CD14-positive monocyte (primary cell): ENCODE data around the gene BRPF1. TPM values are rescaled to one million over a fixed set of nuclear protein-coding genes. Genes with fewer than 3 reads are reported as not detected.

Experiments
- DNase-seq, 3 donors: peaks; one replicate each; pipeline ENCODE4 v3.0.0-alpha.2; 2011 to 2022
- H2AFZ ChIP-seq: 2 replicates; pipeline ENCODE4 v1.6.0; 2012; ENCODE audit warnings: mild to moderate bottlenecking, low read depth, low read length, inconsistent platforms; ENCODE audit not compliant: insufficient read depth, poor library complexity, severe bottlenecking
- H3K27ac ChIP-seq, 2 donors: 1 replicate in 1 of 2; 2 replicates in 1 of 2; pipeline ENCODE4 v1.5.1; 2012 to 2013; ENCODE audit warnings: low read length in 2 of 2, control low read depth in 1 of 2, inconsistent platforms in 1 of 2, low read depth in 1 of 2, mild to moderate bottlenecking in 1 of 2
- H3K27me3 ChIP-seq, 2 donors: one replicate each; pipeline versions ENCODE4 v1.6.0 to v1.6.1; 2011 to 2013; ENCODE audit warnings: low read length in 2 of 2; ENCODE audit not compliant: control insufficient read depth in 2 of 2, insufficient read depth in 2 of 2
- H3K36me3 ChIP-seq, 2 donors: replicated peaks in 1 of 2; 1 replicate in 1 of 2; 2 replicates in 1 of 2; pipeline versions ENCODE4 v1.5.1 to v1.6.1; 2012 to 2013; ENCODE audit warnings: low read length in 2 of 2, control low read depth in 1 of 2, inconsistent platforms in 1 of 2, mild to moderate bottlenecking in 1 of 2; ENCODE audit not compliant: insufficient read depth in 2 of 2, control insufficient read depth in 1 of 2
- H3K4me1 ChIP-seq, 2 donors: 1 replicate in 1 of 2; 2 replicates in 1 of 2; pipeline versions ENCODE4 v1.5.1 to v1.6.1; 2012 to 2013; ENCODE audit warnings: low read length in 2 of 2, control low read depth in 1 of 2, inconsistent platforms in 1 of 2, mild to moderate bottlenecking in 1 of 2, moderate library complexity in 1 of 2; ENCODE audit not compliant: insufficient read depth in 2 of 2, control insufficient read depth in 1 of 2
- H3K4me2 ChIP-seq: replicated peaks from 2 replicates; pipeline ENCODE3; 2012; ENCODE audit warnings: low read length, moderate library complexity, mild to moderate bottlenecking; ENCODE audit not compliant: poor library complexity, severe bottlenecking; ENCODE audit errors: extremely low read depth
- H3K4me3 ChIP-seq, 3 experiments: fragments of 200-600 bp in 1 of 3; sonication (generic) in 1 of 3; replicated peaks in 1 of 3; 1 replicate in 2 of 3; 2 replicates in 1 of 3; pipeline ENCODE4 v1.5.1; 2011 to 2013; ENCODE audit warnings: low read length in 3 of 3, mild to moderate bottlenecking in 3 of 3, control low read depth in 2 of 3, low read depth in 2 of 3, inconsistent platforms in 1 of 3, moderate library complexity in 1 of 3
- H3K79me2 ChIP-seq: 2 replicates; pipeline ENCODE4 v1.6.0; 2012; ENCODE audit warnings: mild to moderate bottlenecking, control low read depth, inconsistent platforms, low read length, moderate library complexity; ENCODE audit not compliant: insufficient read depth
- H3K9ac ChIP-seq: 2 replicates; pipeline ENCODE4 v1.6.0; 2017; ENCODE audit warnings: low read length, mild to moderate bottlenecking; ENCODE audit not compliant: insufficient read depth, poor library complexity, severe bottlenecking
- H3K9me3 ChIP-seq, 2 donors: replicated peaks in 1 of 2; 1 replicate in 1 of 2; 2 replicates in 1 of 2; pipeline versions ENCODE4 v1.5.1 to v1.6.1; 2012 to 2013; ENCODE audit warnings: low read length in 2 of 2, control low read depth in 1 of 2; ENCODE audit not compliant: control insufficient read depth in 1 of 2, insufficient read depth in 1 of 2
- H4K20me1 ChIP-seq: 2 replicates; pipeline ENCODE4 v1.6.0; 2012; ENCODE audit warnings: mild to moderate bottlenecking, low read length, control low read depth, moderate library complexity; ENCODE audit not compliant: insufficient read depth
- H3K27ac Mint-ChIP-seq, 7 donors: one replicate each; pipeline ENCODE4 v1.8.0; 2020; ENCODE audit warnings: mild to moderate bottlenecking in 7 of 7, mixed read lengths in 7 of 7, moderate library complexity in 6 of 7, inconsistent platforms in 2 of 7
- H3K27me3 Mint-ChIP-seq, 3 donors: one replicate each; pipeline ENCODE4 v1.8.0; 2021 to 2022; ENCODE audit warnings: low read depth in 3 of 3, mild to moderate bottlenecking in 3 of 3, mixed read lengths in 3 of 3, moderate library complexity in 3 of 3, inconsistent platforms in 1 of 3
- H3K36me3 Mint-ChIP-seq, 2 donors: one replicate each; pipeline ENCODE4 v1.8.0; 2020; ENCODE audit warnings: mixed read lengths in 2 of 2, inconsistent platforms in 1 of 2, mild to moderate bottlenecking in 1 of 2
- H3K4me1 Mint-ChIP-seq: one replicate; pipeline ENCODE4 v1.8.0; 2020; ENCODE audit warnings: mild to moderate bottlenecking, mixed read lengths
- H3K4me3 Mint-ChIP-seq, 2 donors: one replicate each; pipeline ENCODE4 v1.8.0; 2020; ENCODE audit warnings: mild to moderate bottlenecking in 2 of 2, mixed read lengths in 2 of 2, moderate library complexity in 1 of 2
- H3K9me3 Mint-ChIP-seq, 7 donors: one replicate each; pipeline ENCODE4 v1.8.0; 2020 to 2022; ENCODE audit warnings: mixed read lengths in 7 of 7, mild to moderate bottlenecking in 6 of 7, moderate library complexity in 6 of 7, inconsistent platforms in 2 of 7
- WGBS: methylation state at CpG from one replicate; pipeline ENCODE4 v1.1.5; 2013; ENCODE audit warnings: missing lambda C conversion rate; ENCODE audit not compliant: insufficient coverage; 5-methylcytosine and 5-hydroxymethylcytosine counted together
- intact Hi-C, 2 donors: fragments of 100-400 bp; cut with micrococcal nuclease; formaldehyde crosslinking; loops; one replicate each; pipeline versions ENCODE4 v1.15.0 to v1.15.1; 2023
- polyA plus RNA-seq, 3 donors: library from polyadenylated mRNA; depleted of rRNA in 1 of 3; unstranded in 2 of 3; stranded (reverse) in 1 of 3; fragments of 300-500 nt in 2 of 3; fragments of >200 nt in 1 of 3; fragmentation: Illumina TruSeq in 2 of 3; gene quantifications; 1 replicate in 2 of 3; 2 replicates in 1 of 3; pipeline ENCODE4 v1.2.3, GENCODE V29; 2012 to 2021
- TF ChIP-seq, protein P1 (sequence below): fragments of 200-600 bp; IDR thresholded peaks from one replicate; pipeline ENCODE4 v1.8.0; 2022; ENCODE audit warnings: antibody characterized with exemption, mild to moderate bottlenecking

Gene BRPF1
- polyA plus RNA-seq, 3 donors, result 5.1 to 22.5 (median 10.4) TPM

DNA sequence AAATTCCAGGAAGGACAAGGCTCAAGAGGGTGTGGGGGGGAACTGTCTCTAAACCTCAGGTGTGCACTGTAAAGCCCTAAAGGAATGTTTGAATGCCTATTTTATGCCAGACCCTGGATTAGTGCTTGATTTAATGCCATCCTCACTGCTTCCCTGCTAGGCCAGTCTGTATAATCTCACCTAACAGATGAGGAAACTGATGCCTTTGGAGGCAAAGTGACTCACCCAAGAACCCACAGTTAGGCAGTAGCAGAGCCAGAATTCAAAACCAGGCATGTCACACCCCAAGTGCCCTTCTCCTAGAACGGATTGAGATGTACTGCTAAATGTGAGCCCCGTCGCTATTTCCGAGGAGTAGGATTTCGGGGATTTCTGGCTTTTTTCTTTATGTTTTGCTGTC lies 30.4 kb downstream of the BRPF1 start:
- Mint-ChIP-seq H3K4me3 (no peak overlapping the region), H3K27ac (peak overlapping the region in 1 of 7 donors; percentile 49), H3K4me1 (peaks cover 13% of the 10 kb centered on the region), H3K27me3 (peaks cover 0 to 3% (median 0%) of the 10 kb centered on the region in 3 donors), H3K9me3 (peaks cover 0 to 7% (median 0%) of the 10 kb centered on the region in 7 donors), H3K36me3 (peaks cover 72 to 91% of the 10 kb centered on the region in 2 donors)
- Histone ChIP-seq H3K27ac (no peak overlapping the region), H3K4me1 (peaks cover 8 to 11% of the 10 kb centered on the region in 2 donors), H3K36me3 (peaks cover 60 to 92% of the 10 kb centered on the region in 2 donors), H3K9ac (no peak overlapping the region), H3K4me3 (no peak overlapping the region), H3K79me2 (no peaks in the 10 kb centered on the region), H3K27me3 (no peaks in the 10 kb centered on the region), H3K4me2 (no peak overlapping the region), H3K9me3 (no peaks in the 10 kb centered on the region), H4K20me1 (peaks cover 41% of the 10 kb centered on the region), H2AFZ (no peak overlapping the region)
- no peak for DNase-seq
- intact Hi-C loops, result no loop called here
- WGBS, result 100% methylated on average over 5 of the region's 5 CpGs
- TF ChIP-seq, protein P1, sequence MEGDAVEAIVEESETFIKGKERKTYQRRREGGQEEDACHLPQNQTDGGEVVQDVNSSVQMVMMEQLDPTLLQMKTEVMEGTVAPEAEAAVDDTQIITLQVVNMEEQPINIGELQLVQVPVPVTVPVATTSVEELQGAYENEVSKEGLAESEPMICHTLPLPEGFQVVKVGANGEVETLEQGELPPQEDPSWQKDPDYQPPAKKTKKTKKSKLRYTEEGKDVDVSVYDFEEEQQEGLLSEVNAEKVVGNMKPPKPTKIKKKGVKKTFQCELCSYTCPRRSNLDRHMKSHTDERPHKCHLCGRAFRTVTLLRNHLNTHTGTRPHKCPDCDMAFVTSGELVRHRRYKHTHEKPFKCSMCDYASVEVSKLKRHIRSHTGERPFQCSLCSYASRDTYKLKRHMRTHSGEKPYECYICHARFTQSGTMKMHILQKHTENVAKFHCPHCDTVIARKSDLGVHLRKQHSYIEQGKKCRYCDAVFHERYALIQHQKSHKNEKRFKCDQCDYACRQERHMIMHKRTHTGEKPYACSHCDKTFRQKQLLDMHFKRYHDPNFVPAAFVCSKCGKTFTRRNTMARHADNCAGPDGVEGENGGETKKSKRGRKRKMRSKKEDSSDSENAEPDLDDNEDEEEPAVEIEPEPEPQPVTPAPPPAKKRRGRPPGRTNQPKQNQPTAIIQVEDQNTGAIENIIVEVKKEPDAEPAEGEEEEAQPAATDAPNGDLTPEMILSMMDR, result no peak

DNA sequence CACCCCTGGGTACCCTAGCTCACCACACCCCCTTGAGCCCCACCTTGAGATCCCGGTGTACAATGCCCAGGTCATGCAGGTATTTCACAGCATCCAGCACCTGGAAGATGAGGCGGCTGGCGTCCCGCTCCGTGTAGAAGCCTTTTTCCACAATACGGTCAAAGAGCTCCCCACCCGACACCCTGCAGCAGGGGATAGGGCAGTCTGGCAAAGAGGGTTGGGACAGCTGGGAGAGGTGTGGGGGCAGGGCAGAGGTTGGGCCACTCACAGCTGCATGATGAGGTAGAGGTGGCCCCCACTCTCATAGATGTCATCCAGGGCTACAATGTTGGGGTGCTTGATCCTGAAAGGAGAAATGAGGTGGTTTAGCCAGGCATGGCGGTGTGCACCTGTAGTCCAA lies 31.3 kb downstream of the BRPF1 start:
- H3K27ac Mint-ChIP-seq, result peak overlapping the region in 1 of 7 donors; percentile 42
- H3K27me3 Mint-ChIP-seq, result peaks cover 0 to 3% (median 0%) of the 10 kb centered on the region in 3 donors

More for the DNA sequence above, 31.3 kb downstream of the BRPF1 start:
- intact Hi-C loops, result no loop called here
- 100% methylated on average over 2 of the region's 8 CpGs for WGBS
- no peak for DNase-seq
- Histone ChIP-seq H3K4me2 (no peak overlapping the region), H3K27me3 (no peaks in the 10 kb centered on the region), H3K9ac (no peak overlapping the region), H3K36me3 (peaks cover 50 to 83% of the 10 kb centered on the region in 2 donors), H3K79me2 (no peaks in the 10 kb centered on the region), H3K4me1 (peaks cover 18 to 20% of the 10 kb centered on the region in 2 donors), H2AFZ (no peak overlapping the region), H4K20me1 (peaks cover 33% of the 10 kb centered on the region), H3K4me3 (no peak overlapping the region), H3K27ac (no peak overlapping the region), H3K9me3 (no peaks in the 10 kb centered on the region)
- TF ChIP-seq, protein P1, result no peak
- peaks cover 23% of the 10 kb centered on the region for H3K4me1 Mint-ChIP-seq
- no peak overlapping the region for H3K4me3 Mint-ChIP-seq
- H3K36me3 Mint-ChIP-seq, result peaks cover 66 to 84% of the 10 kb centered on the region in 2 donors
- H3K9me3 Mint-ChIP-seq, result peaks cover 0 to 7% (median 0%) of the 10 kb centered on the region in 7 donors
